ENCODE measurements around the gene TM9SF2.

The TM9SF2 gene

DNA sequence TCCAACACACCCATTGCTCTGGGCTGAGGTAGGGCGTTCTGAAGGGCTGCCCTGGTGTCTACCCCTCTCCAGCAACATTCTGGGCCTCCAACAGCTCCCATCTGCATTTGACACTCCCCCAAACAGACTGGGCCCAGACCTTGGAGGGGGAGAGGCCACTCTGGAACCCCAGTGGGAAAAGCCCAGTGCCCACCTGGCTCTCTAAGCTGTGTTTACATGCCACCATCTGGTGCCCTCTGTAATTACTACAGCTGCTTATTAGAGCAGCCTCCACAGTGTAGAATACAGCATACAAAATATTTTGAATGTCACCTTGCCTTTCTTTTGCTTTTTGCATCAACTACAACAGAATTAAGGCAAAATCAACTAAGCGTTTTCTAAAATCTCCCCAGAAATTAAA is 35.8 kb upstream of the TM9SF2 start:
- TF ChIP-seq, protein P1, sequence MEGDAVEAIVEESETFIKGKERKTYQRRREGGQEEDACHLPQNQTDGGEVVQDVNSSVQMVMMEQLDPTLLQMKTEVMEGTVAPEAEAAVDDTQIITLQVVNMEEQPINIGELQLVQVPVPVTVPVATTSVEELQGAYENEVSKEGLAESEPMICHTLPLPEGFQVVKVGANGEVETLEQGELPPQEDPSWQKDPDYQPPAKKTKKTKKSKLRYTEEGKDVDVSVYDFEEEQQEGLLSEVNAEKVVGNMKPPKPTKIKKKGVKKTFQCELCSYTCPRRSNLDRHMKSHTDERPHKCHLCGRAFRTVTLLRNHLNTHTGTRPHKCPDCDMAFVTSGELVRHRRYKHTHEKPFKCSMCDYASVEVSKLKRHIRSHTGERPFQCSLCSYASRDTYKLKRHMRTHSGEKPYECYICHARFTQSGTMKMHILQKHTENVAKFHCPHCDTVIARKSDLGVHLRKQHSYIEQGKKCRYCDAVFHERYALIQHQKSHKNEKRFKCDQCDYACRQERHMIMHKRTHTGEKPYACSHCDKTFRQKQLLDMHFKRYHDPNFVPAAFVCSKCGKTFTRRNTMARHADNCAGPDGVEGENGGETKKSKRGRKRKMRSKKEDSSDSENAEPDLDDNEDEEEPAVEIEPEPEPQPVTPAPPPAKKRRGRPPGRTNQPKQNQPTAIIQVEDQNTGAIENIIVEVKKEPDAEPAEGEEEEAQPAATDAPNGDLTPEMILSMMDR (conservative IDR thresholded peaks at IDR 0.05; ENCODE audit: control insufficient read depth, insufficient read depth, low read depth, low read length), result no peak
- no peak for DNase-seq (ENCODE audit: low read depth)
- H3K4me3 ChIP-seq (ENCODE audit: control insufficient read depth, low read depth, low read length), result no peak overlapping the region

DNA sequence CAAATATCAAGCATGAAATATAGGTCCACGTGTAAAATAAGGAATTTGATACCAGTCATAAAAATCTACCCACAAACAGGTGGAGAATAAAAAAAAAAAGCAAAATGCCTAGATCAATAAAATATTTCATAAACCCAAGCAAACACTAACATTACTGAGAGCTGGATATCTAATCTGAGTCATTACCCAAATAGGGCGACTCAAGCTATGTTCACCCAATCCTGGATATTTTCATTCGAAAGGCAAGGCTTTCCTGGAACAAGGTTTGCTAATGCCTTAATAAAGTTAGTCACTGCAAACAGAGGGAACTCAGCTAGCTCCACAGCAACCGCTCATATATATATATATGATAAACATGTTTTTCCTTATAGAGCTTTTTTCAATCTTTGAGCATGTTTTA is 33.5 kb upstream of the TM9SF2 start:
- TF ChIP-seq, protein P1 (conservative IDR thresholded peaks at IDR 0.05; ENCODE audit: control insufficient read depth, insufficient read depth, low read depth, low read length), result no peak
- peak; percentile 81 for DNase-seq (ENCODE audit: low read depth)
- no peak overlapping the region for H3K4me3 ChIP-seq (ENCODE audit: control insufficient read depth, low read depth, low read length)

DNA sequence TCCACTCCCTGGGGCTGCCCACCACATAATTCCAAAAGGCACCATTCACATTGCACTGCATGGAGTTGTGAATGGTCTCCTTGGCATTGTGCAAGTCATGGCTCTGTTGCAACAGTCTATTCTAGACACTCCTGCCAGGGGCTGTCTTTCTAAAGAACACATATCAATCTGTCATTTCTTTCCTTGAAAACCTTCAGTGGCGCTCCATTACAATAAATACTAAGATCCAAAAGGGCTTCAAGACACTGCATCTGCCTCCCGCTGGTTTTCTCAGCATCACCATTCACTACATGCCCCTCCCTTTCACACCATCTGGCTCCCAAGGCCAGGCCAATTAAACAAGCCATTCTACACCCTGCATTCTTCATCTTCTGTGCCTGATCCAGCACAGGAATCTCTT is 32.2 kb upstream of the TM9SF2 start:
- no peak overlapping the region for H3K4me3 ChIP-seq (ENCODE audit: control insufficient read depth, low read depth, low read length)
- peak; percentile 17 for DNase-seq (ENCODE audit: low read depth)
- TF ChIP-seq, protein P1 (conservative IDR thresholded peaks at IDR 0.05; ENCODE audit: control insufficient read depth, insufficient read depth, low read depth, low read length), result no peak

DNA sequence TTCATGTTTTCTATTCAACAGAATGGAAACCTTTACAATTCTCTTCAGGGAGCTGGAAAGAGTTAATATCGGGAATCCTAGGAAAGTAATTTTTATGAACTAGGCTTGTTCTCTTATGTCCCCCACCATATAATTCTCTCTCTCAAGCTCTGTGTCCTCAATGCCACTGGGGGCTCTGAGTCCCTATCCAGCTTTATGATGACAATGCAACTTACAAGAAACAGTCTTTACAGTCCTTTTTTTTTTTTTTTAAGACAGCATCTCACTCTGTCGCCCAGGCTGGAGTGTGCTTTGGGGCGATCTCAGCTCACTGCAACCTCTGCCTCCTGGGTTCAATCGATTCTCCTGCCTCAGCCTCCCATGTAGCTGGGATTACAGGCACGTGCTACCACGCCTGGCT is 31.2 kb upstream of the TM9SF2 start:
- no peak overlapping the region for H3K4me3 ChIP-seq (ENCODE audit: control insufficient read depth, low read depth, low read length)
- DNase-seq (ENCODE audit: low read depth), result no peak
- TF ChIP-seq, protein P1 (conservative IDR thresholded peaks at IDR 0.05; ENCODE audit: control insufficient read depth, insufficient read depth, low read depth, low read length), result no peak

DNA sequence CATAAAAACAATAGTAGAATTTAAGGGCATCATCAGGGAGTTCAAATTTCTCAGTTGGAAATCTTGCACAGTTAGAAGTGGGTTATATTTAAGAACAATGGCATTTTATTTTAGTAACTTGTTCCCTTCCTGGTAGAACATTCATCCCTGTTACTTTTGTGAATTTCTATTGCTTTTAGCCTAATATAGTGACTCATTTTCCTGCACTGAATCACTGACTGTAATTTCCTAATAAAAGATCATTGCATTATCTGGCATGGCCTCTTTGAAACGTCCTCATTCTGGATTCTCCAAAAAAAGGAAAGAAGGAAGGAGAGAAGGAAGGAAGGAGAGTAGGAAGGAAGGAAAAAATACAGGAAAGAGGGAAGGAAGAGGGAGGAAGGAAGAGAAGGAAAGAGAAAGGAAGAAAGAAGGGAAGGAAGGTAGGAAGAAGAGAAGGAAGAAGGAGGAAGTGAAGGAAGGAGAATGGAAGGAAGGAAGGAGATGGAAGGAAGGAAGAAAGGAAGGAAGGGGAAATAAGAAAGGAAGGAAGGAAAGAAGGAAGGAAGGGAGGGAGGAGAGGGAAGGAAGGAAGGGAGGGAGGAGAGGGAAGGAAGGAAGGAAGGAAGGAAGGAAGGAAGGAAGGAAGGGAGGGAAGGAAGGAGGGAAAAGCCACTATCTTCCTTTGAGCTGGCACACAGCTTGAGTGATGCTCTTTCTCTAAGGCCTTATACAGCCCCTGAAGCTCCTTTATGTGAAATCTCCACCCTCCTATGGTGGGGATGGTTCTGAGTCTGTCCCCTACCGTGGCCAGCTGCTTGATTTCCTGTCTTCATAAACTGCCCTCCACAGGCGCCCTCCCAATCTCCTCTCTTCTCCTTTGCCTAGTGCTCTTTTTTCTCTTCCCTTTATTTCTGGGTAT is 29.8 kb upstream of the TM9SF2 start:
- TF ChIP-seq, protein P1 (conservative IDR thresholded peaks at IDR 0.05; ENCODE audit: control insufficient read depth, insufficient read depth, low read depth, low read length), result no peak
- H3K4me3 ChIP-seq (ENCODE audit: control insufficient read depth, low read depth, low read length), result no peak overlapping the region
- DNase-seq (ENCODE audit: low read depth), result peak; percentile 67

DNA sequence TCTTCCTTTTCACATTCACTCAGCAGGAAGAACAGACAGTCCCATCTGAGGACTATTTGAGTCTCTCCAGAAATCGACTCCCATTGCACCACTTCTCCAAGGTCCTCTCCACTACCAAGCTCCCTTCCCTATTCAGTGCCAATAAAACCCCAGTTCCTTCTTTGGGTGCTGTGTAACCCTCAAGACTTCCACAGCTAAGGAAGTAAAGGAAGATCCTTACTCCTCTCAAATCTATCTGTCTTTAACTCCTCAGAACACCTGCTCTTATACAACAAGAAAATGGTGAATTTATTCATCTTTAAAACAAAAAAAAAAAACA is 29.2 kb upstream of the TM9SF2 start:
- no peak for DNase-seq (ENCODE audit: low read depth)
- TF ChIP-seq, protein P1 (conservative IDR thresholded peaks at IDR 0.05; ENCODE audit: control insufficient read depth, insufficient read depth, low read depth, low read length), result no peak
- no peak overlapping the region for H3K4me3 ChIP-seq (ENCODE audit: control insufficient read depth, low read depth, low read length)

Measured in fibroblast of mammary gland (primary cell).